SK-N-DZ (cell line): ENCODE measurements around the gene RMND5B.
A peak's percentile ranks its signal among the peaks of the same experiment; 100 is the strongest.
"Not testable (repeated sequence)": the region's sequence is repeated elsewhere in the genome, so short reads cannot be mapped to it uniquely, and the experiment has no call there.

ENCODE experiments used
- DNase-seq: peaks from one replicate; pipeline ENCODE4 v3.0.0-alpha.2; 2015; ENCODE audit warnings: low spot score

The RMND5B gene

DNA sequence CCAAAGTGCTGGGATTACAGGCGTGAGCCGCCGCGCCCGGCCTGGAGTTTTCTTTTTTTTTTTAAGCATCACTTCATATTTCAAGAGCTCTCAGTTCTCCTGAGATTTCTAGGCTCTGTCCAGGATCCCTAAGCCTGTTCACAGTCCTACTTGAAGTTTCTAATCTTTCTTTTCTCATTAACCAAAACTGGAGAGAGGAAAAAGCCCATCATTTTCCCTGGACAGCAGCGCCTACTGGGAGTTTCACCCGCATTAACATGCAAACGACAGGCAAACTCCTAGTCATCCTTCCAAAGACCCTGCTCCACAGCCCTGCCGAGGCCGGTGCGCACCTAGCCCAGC, 609 bp upstream of the RMND5B start:
- not testable (repeated sequence) for DNase-seq

DNA sequence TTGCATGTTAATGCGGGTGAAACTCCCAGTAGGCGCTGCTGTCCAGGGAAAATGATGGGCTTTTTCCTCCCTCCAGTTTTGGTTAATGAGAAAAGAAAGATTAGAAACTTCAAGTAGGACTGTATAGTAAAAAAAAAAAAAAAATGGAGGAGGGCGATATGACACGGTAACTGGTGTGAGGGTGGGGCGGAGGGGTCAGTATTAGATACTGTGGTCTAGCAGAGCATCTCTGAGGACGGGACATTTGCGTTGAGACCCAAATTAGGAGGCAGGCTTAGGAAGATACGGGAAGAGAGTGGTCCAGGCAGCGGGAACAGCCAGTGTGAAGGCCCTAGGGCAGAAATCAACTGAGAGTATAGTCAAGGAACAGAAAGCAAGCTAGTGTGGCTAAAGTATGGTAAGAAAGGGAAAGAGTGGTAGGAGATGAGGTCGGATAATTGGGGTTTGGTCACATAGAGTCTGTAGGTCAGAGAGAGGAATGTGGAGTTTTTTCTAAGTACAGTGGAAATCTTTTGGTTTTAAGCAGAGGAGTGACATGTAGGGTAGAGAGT, 707 bp downstream of the RMND5B start:
- no peak for DNase-seq

GRCh38 chr5:178136990-178137389, 6.2 kb downstream of the RMND5B start:
- no peak for DNase-seq

- DNase-seq, result no peak
Measured at GRCh38 chr5:178137991-178138390, 7.2 kb downstream of the RMND5B start.

GRCh38 chr5:178141550-178141949, 10.7 kb downstream of the RMND5B start:
- DNase-seq, result no peak

DNA sequence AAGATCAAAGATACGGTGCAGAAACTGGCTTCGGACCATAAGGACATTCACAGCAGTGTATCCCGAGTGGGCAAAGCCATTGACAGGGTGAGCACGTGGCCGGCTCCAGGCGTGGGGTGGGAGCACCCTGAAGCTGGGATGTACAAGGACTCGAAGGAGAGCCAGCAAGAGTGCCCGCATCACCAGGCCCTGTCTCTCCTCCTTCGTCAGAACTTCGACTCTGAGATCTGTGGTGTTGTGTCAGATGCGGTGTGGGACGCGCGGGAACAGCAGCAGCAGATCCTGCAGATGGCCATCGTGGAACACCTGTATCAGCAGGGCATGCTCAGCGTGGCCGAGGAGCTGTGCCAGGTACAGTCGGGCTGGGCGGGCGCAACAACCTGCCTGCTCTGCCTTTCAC, 11.8 kb downstream of the RMND5B start:
- DNase-seq, result no peak

GRCh38 chr5:178143246-178143645, 12.4 kb downstream of the RMND5B start:
- no peak for DNase-seq

GRCh38 chr5:178143901-178144300, 13.1 kb downstream of the RMND5B start:
- DNase-seq, result no peak

GRCh38 chr5:178145965-178146820, 15.4 kb downstream of the RMND5B start:
- DNase-seq, result peak; percentile 67

- DNase-seq, result no peak
Measured at GRCh38 chr5:178147406-178147805, 16.6 kb downstream of the RMND5B start.

GRCh38 chr5:178149199-178149932, 18.6 kb downstream of the RMND5B start:
- no peak for DNase-seq

- DNase-seq, result no peak
Measured at GRCh38 chr5:178150977-178151734, 20.3 kb downstream of the RMND5B start.

DNA sequence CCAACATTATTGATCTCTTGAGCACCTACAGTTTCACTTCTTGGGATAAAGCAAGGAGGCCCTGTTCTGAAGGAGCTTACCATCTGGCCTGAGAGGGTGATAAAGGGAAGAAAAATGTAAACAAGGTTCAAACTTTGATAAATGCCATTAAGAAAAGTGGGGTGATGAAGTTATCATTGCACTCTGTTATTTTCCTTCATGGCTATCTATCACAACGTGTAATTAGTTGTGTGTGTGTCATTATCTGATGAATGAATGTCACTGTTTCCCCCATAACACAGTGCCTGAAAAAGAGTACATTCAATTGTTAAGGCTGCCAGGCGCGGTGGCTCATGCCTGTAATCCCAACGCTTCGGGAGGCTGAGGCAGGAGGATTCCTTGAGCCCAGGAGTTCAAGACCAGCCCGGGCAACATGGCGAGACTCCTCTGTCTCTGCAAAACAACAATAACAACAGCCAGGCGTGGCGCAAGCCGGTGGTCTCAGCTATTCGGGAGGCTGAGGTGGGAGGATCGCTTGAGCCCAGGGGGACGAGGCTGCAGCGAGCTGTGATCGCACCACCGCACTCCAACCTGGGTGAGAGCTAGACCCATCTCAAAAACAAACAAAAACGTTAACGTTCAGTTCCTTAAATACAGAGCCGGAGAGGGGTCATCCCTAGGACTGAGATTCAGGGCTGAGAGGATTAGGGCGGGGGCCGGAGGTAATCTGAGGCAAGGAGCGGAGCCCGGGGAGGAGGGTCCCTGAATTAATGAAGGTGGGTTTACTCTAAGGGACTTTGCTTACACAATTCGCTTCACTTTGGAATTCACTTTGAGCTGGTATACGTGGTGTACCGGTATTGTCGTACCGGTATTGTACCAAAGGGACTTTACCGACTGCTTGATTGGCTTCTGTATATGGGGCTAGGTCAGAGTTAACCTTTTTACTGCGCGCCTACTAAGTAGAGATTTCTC, 22.0 kb downstream of the RMND5B start:
- DNase-seq, result no peak

DNA sequence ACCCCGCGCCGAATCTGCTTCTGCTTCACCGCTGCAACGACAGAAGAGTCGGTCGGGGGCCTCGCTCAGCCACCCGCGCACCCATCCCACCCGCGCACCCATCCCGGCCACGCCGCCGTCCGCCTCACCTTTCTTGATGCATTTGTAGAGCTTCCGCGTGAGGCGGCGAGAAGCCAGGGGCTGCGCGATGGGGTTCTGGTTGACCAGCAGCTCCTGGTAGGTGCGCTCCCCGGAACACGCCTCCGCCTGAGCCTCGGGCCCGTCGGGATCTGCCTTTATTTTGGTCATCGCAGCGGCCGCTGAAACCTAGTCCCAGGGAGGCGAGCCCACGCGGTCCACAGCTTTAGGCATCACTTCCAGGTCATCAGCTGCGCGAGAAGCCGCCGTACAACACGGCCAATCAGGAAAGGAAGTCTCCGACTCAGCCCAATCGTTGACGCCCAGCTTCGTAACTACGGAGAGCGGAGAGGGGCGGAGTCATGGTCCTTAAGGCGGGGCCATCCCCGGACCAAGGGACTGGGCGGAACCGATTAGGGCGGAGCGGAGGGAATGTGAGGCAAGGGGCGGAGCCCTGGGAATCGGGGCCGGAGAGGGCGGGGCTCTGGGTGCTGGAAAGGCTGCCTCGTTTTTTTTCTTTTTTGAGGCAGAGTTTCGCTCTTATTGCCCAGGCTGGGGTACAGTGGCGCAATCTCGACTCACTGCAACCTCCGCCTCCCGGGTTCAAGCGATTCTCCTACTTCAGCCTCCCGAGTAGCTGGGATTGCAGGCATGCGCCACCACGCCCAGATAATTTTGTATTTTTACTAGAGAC, 22.9 kb downstream of the RMND5B start, which contains the start of gene NHP2:
Gene NHP2, minus strand, starts transcription at position 356 of the 811 bp plus-strand sequence. Its CDS starts 68 bp downstream, at position 288.
- DNase-seq, result peak; percentile 98

GRCh38 chr5:178155065-178155464, 24.3 kb downstream of the RMND5B start:
- DNase-seq, result no peak

- no peak for DNase-seq
Measured at GRCh38 chr5:178160176-178160575, 29.4 kb downstream of the RMND5B start.

- DNase-seq, result no peak
Measured at GRCh38 chr5:178162481-178162880, 31.7 kb downstream of the RMND5B start.

DNA sequence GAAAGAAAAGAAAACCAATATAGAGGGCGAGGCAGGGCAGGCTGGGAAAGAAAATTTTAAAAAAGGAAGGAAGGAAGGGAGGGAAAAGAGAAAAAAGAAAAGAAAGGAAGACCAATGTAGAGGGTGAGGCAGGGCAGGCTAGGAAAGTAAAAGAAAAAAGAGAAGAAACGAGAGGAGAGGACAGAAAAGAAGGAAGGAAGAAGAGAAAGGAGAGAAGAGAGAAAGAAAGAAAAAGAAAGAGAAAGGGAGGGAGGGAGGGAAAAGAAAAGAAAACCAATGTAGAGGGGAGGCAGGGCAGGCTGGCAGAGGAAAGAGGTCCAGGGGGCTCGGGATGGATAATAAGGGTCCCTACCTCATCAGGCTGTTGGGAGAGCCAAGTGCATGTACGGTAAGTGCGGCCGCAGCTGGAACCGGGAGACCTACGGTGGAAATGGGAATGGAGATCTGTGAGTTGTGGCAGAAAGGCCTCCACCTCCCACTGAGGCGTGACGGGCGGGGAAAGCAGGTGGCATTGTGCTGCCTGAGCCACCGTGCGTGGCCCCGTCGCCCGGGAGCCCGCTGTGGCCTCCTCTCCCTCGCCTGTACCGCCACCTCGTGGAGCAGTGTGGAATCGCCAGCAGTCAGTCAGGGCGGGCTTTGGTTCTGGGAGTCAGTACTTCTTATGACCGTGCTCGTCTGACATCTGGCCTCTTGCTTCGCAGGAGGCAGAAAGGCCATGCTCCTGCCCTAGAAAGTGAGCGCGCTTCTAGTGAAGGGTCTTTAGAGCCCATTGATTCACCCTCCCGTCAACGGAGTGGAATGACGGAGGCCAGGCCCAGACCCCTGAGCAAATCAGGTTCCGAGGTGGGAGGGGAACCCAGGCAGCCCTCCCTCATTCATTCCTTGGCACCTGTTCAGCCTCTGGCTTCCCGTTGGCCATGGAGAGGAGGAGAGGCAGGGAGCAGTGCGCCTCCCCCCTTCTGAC, 33.2 kb downstream of the RMND5B start:
- DNase-seq, result peak; percentile 80

DNA sequence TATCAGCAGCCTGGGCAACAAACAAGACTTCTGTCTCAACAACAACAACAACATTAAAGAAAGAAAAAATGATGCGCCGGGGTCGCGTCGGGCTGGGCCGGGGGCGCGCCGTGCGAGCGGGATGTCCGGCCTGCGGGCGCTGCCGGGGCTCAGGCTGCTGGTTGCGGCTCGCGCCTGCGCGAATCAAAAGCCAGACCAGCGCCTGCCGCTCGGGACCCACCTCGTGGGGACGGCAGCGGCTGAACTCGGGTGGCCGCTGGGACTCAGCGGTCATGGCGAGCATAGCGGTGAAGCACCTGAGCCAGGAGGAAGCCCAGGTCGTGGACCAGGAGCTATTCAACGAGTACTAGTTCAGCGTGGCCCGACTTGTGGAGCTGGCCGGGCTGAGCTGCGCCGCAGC, 34.8 kb downstream of the RMND5B start:
- DNase-seq, result no peak
